Psoas muscle (tissue), 8 donors: ENCODE data around the gene ACTBL2. TPM values are rescaled to one million over a fixed set of nuclear protein-coding genes. Genes with fewer than 3 reads are reported as not detected.

ENCODE experiments used
- ATAC-seq, 4 donors: fragments of 200-7000 bp; cut with Tn5 transposase; one replicate each; pipeline ENCODE4 v1.9.1; 2020; ENCODE audit warnings: moderate library complexity in 3 of 4, mild to moderate bottlenecking in 2 of 4
- DNase-seq, 2 donors: peaks; one replicate each; pipeline ENCODE4 v3.0.0-alpha.2; 2020
- H3K27ac ChIP-seq: fragments of 200-600 bp; one replicate; pipeline ENCODE4 v1.8.0; 2022
- H3K27me3 ChIP-seq, 3 donors: fragments of 200-600 bp in 1 of 3; one replicate each; pipeline versions ENCODE4 v1.6.1 to v1.8.0; 2013 to 2022; ENCODE audit warnings: low read length in 2 of 3, mild to moderate bottlenecking in 2 of 3, moderate library complexity in 1 of 3; ENCODE audit not compliant: insufficient read depth in 3 of 3
- H3K36me3 ChIP-seq, 2 donors: fragments of 200-600 bp in 1 of 2; one replicate each; pipeline versions ENCODE4 v1.6.1 to v1.8.0; 2013 to 2022; ENCODE audit warnings: low read depth in 1 of 2, mild to moderate bottlenecking in 1 of 2, moderate library complexity in 1 of 2; ENCODE audit not compliant: insufficient read depth in 1 of 2
- H3K4me1 ChIP-seq: fragments of 200-600 bp; one replicate; pipeline ENCODE4 v1.8.0; 2022
- H3K4me3 ChIP-seq: fragments of 200-600 bp; one replicate; pipeline ENCODE4 v1.8.0; 2022; ENCODE audit warnings: mild to moderate bottlenecking
- H3K9me3 ChIP-seq: fragments of 200-600 bp; one replicate; pipeline ENCODE4 v1.8.0; 2022
- WGBS, 3 donors: extraction: QIAGEN DNeasy Blood & Tissue Kit; methylation state at CpG; one replicate each; pipeline versions ENCODE4 v1.1.6 to v1.1.7; 2013; 5-methylcytosine and 5-hydroxymethylcytosine counted together
- intact Hi-C, 2 donors: fragments of 100-400 bp; cut with DNase I; formaldehyde crosslinking; loops; one replicate each; pipeline versions ENCODE4 v1.11.0 to v1.14.2; 2022
- polyA plus RNA-seq, 3 donors: library from polyadenylated mRNA; stranded (reverse); fragments of 200-250 nt; gene quantifications; one replicate each; pipeline ENCODE4 v1.2.3, GENCODE V29; 2013
- total RNA-seq, 4 donors: library from RNA; stranded (reverse); fragmentation: NEBNext Ultra II Directional in 2 of 4; extraction: Animal tissue kit (Norgen Biotek cat#: 25700) in 2 of 4; gene quantifications; one replicate each; pipeline versions ENCODE4 v1.2.1 to v1.2.4, GENCODE V29; 2021 to 2023
- TF ChIP-seq, protein P1 (sequence below): fragments of 200-600 bp; IDR thresholded peaks from one replicate; pipeline ENCODE4 v1.8.0; 2022; ENCODE audit warnings: antibody characterized with exemption
- donor health status: healthy with polysubstance abuse.
- donor health status: DM: no; HTN: no; CAD: no; lungs with moderate emphysema.
- donor health status: Bipolar disorder and iron deficiency.
- donor health status: healthy.
- donor health status: DM: yes; HTN: yes; CAD: no.
- donor health status: DM: no; HTN: no; CAD: no.
- donor health status: DM: no; HTN: no; CAD: no.
- donor health status: DM: yes; HTN: yes; CAD: no.

The ACTBL2 gene
- total and polyA plus RNA-seq, 7 donors, result not detected

DNA sequence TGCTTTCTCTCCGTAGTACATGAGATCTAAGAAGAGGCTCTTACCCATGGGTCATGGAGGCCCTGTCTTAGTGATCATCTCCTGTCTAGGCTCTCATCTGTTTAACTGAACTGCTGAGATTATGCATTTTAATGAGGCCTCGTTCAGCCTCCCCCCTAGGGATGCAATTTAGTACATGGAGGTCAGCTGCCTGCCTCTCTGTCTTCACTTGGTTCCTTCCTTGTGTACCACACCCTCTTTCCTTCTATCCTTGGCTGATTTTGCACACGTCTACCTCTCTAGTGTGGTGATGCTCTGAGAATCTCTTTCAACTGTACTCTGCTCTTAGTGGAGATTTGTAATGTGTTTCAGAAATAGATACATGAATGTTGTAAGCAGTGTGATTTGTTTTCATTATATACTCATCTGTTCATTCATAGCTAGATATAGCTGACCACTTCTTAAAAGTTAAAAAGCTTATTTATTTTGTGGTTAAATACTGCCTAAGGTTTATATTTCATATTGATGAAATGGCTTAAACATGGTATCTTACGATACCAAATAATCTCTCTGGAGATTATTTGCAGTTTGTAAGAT, 3.5 kb upstream of the ACTBL2 start:
- Histone ChIP-seq H3K4me3 (no peak overlapping the region), H3K27ac (no peak overlapping the region), H3K36me3 (no peaks in the 10 kb centered on the region), H3K27me3 (no peaks in the 10 kb centered on the region), H3K9me3 (no peaks in the 10 kb centered on the region), H3K4me1 (no peaks in the 10 kb centered on the region)
- intact Hi-C loops, result loop anchor here in 1 of 2 donors (5.0 kb wide), 1 partner anchor 189 kb away; no protein-coding TSS in a partner anchor
- DNase-seq (no peak), ATAC-seq (peak in 1 of 4 donors; percentile 22)
- TF ChIP-seq, protein P1, sequence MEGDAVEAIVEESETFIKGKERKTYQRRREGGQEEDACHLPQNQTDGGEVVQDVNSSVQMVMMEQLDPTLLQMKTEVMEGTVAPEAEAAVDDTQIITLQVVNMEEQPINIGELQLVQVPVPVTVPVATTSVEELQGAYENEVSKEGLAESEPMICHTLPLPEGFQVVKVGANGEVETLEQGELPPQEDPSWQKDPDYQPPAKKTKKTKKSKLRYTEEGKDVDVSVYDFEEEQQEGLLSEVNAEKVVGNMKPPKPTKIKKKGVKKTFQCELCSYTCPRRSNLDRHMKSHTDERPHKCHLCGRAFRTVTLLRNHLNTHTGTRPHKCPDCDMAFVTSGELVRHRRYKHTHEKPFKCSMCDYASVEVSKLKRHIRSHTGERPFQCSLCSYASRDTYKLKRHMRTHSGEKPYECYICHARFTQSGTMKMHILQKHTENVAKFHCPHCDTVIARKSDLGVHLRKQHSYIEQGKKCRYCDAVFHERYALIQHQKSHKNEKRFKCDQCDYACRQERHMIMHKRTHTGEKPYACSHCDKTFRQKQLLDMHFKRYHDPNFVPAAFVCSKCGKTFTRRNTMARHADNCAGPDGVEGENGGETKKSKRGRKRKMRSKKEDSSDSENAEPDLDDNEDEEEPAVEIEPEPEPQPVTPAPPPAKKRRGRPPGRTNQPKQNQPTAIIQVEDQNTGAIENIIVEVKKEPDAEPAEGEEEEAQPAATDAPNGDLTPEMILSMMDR, result no peak
- 57 to 76% (median 61%) methylated on average over 4 of the region's 4 CpGs for WGBS, 3 donors

DNA sequence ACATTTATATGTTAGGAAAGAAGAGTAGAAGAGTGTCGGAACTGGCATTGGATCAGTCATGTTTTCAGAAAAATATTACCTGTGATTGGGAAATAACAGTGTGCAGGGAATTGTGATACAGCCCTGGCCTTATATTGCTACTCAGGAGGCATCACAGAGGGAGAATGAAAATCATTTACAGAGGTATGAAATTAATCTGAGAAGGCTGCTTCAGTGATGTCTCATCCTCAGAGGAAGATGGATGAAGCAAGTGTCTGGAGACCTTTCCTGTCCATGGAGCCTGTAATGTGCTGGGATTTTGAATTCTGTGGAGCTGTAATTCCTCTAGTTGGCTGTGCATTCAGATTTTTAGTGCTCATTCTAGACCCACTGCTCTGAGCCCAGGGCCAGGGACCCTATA, 3.8 kb downstream of the ACTBL2 start:
- DNase-seq (no peak), ATAC-seq (no peak)
- WGBS, 3 donors, result 96 to 100% (median 100%) methylated on average over 1 of the region's 1 CpG
- no peaks in the 10 kb centered on the region for H3K9me3 ChIP-seq
- no peak overlapping the region for H3K4me3 ChIP-seq
- intact Hi-C loops, result no loop called here
- H3K27ac ChIP-seq, result no peak overlapping the region
- TF ChIP-seq, protein P1, result no peak
- H3K27me3 ChIP-seq, result no peaks in the 10 kb centered on the region
- H3K4me1 ChIP-seq, result no peaks in the 10 kb centered on the region
- H3K36me3 ChIP-seq, result no peaks in the 10 kb centered on the region

DNA sequence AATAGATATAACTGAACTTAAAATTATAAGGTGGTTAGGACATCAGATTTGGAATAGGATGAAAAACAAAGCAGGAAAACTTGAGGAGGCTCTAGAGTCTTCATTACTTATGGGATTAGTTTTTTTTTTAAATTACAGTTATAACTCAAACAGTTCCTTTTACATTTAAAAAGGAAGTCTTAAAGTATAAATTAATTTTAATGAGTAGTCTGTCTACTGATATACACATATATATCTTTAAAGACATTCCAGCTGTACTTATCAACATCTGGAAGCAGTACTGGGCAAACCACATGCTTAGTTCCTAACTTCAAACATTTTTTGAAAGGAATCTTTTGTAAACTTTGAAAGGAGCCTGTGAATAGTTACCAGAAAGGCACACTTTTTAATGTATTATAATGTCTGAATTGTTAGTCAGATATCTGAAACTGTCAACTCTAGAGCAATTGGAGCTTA, 6.0 kb downstream of the ACTBL2 start:
- H3K27ac ChIP-seq, result no peak overlapping the region
- no peak overlapping the region for H3K4me3 ChIP-seq
- H3K27me3 ChIP-seq, result no peaks in the 10 kb centered on the region
- TF ChIP-seq, protein P1, result no peak
- no peaks in the 10 kb centered on the region for H3K4me1 ChIP-seq
- ATAC-seq (no peak), DNase-seq (no peak)
- H3K9me3 ChIP-seq, result no peaks in the 10 kb centered on the region
- H3K36me3 ChIP-seq, result no peaks in the 10 kb centered on the region
- intact Hi-C loops, result no loop called here

DNA sequence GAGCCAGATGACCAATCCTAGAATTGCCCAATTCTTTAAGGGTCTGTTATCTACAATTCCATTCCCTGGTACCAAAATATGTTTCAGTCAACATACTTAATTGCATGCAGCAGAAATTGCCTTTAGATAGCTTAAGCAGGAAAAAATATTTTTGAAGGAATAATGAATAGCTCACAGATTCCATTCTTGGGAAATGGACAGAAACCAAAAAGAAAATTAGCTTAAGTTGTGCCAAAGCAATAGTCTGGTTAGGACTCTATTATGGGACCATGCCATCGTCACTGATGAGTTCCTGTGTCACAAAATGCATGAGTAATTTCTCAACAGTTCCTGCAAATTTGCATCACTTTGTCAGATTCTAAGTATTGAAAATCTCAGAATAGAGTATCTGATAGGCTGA, 12.3 kb downstream of the ACTBL2 start:
- H3K27ac ChIP-seq, result no peak overlapping the region
- DNase-seq, result no peak
- TF ChIP-seq, protein P1, result no peak
- no peaks in the 10 kb centered on the region for H3K9me3 ChIP-seq
- 34 to 54% (median 35%) methylated on average over 1 of the region's 1 CpG for WGBS, 3 donors
- no peaks in the 10 kb centered on the region for H3K4me1 ChIP-seq
- no peaks in the 10 kb centered on the region for H3K36me3 ChIP-seq
- intact Hi-C loops, result no loop called here
- H3K4me3 ChIP-seq, result no peak overlapping the region
- ATAC-seq, result no peak
- no peaks in the 10 kb centered on the region for H3K27me3 ChIP-seq
